Right cardiac atrium (tissue), 5 donors: ENCODE data around the gene SCGN. TPM values are rescaled to one million over a fixed set of nuclear protein-coding genes. Genes with fewer than 3 reads are reported as not detected.

Experiments
- ATAC-seq, 2 donors: fragments of 200-7000 bp; cut with Tn5 transposase; one replicate each; pipeline versions ENCODE4 v1.8.0 to v1.9.1; 2020; ENCODE audit warnings: moderate library complexity in 2 of 2, mild to moderate bottlenecking in 1 of 2
- DNase-seq, 3 donors: peaks; one replicate each; pipeline ENCODE4 v3.0.0-alpha.2; 2020
- H3K27ac ChIP-seq: one replicate; pipeline ENCODE4 v1.5.1; 2013; ENCODE audit warnings: mild to moderate bottlenecking, low read length, control low read depth, moderate library complexity
- H3K27me3 ChIP-seq: one replicate; pipeline ENCODE4 v1.6.1; 2013; ENCODE audit not compliant: control insufficient read depth, insufficient read depth
- H3K4me1 ChIP-seq: one replicate; pipeline ENCODE4 v1.6.1; 2013; ENCODE audit warnings: low read length; ENCODE audit not compliant: control insufficient read depth, insufficient read depth
- H3K4me3 ChIP-seq: one replicate; pipeline ENCODE4 v1.5.1; 2013; ENCODE audit warnings: low read length, control low read depth
- H3K9me3 ChIP-seq: one replicate; pipeline ENCODE4 v1.6.1; 2013; ENCODE audit warnings: low read length; ENCODE audit not compliant: control insufficient read depth
- whole genome bisulfite sequencing: extraction: QIAGEN DNeasy Blood & Tissue Kit; methylation state at CpG from one replicate; pipeline ENCODE4 v1.1.7; 2013; 5-methylcytosine and 5-hydroxymethylcytosine counted together
- intact Hi-C, 4 donors: fragments of 100-400 bp; cut with DNase I; formaldehyde crosslinking; loops; one replicate each; pipeline versions ENCODE4 v1.11.0 to v1.14.0; 2022 to 2023
- polyA plus RNA-seq: library from polyadenylated mRNA; stranded (reverse); fragments of 200-250 nt; gene quantifications from one replicate; pipeline ENCODE4 v1.2.3, GENCODE V29; 2013
- total RNA-seq, 4 donors: library from RNA; stranded (reverse); fragmentation: NEBNext Ultra II Directional; extraction: Animal tissue kit (Norgen Biotek cat#: 25700); gene quantifications; one replicate each; pipeline ENCODE4 v1.2.1, GENCODE V29; 2021
- donor health status: healthy with polysubstance abuse.
- donor health status: DM: no; HTN: yes; CAD: no.
- donor health status: DM: no; HTN: no; CAD: no.
- donor health status: DM: no; HTN: yes; CAD: no; lungs with severe emphysema.
- donor health status: DM: yes; HTN: yes; CAD: no.

SCGN gene
- total and polyA plus RNA-seq, 5 donors, result 3.2 to 8.9 (median 4.9) TPM

DNA sequence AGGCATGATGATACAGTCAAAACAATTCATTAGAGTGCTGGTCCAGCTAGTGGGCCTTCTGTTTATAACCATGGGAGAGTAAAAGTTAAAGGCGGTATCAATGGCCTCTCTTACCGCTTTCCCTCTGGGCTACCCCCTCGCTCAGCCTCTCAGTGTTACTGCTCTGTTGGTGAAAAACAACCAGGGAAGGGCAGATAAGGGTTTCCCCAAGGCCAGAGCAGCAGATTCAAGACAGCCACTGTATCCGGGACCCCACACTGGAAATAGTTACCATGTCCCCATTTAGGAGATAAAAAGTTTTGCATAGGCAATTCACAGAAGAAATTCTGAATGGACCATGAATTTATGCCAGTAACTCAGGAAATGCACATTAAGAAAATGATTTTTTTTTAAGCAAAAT is 13.4 kb downstream of the SCGN start:
- DNase-seq (no peak), ATAC-seq (no peak)
- no peak overlapping the region for H3K27ac ChIP-seq
- intact Hi-C loops, result no loop called here
- H3K27me3 ChIP-seq, result no peaks in the 10 kb centered on the region
- H3K9me3 ChIP-seq, result no peaks in the 10 kb centered on the region
- no peaks in the 10 kb centered on the region for H3K4me1 ChIP-seq
- no peak overlapping the region for H3K4me3 ChIP-seq
- 76% methylated on average over 4 of the region's 4 CpGs for WGBS

DNA sequence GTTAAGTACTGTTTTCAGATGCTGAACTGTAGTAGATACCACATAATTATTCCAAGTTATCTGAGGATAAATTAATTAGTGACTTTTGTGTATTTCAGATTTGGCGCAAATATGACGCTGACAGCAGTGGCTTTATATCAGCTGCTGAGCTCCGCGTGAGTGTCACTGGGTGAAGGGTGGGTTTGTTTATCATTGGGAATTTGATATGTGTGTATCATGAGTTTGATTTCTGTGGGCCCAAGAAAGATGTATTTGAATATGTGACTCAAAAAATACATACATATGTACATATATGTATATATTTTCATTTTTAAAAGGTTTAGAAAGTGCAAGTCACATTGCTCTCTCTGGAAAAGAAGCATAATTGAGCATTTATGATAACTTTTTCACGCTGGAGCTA is 17.4 kb downstream of the SCGN start:
- intact Hi-C loops, result no loop called here
- WGBS, result 81% methylated on average over 5 of the region's 5 CpGs
- H3K27me3 ChIP-seq, result no peaks in the 10 kb centered on the region

DNA sequence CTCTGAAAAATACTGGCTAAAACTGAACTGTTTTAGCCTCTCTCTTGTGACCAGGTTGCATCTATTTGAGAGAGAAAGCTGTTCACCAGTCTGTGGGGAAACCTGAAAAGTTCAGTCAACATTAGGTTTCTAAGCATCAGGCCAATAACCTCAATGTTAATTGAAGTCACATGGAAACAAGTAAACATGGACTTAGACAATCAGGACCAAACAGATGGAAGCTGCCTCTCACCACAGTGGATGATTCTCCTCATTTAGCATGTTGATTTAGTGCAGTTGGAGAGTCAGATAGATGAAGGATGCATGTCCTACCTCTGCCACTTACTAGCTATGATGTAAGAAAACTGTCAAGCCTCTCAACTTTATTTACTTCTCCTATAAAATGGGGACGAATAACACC is 18.2 kb downstream of the SCGN start:
- H3K4me1 ChIP-seq, result no peaks in the 10 kb centered on the region
- no peaks in the 10 kb centered on the region for H3K9me3 ChIP-seq
- intact Hi-C loops, result no loop called here
- H3K27me3 ChIP-seq, result no peaks in the 10 kb centered on the region
- H3K4me3 ChIP-seq, result no peak overlapping the region
- ATAC-seq, result no peak
- WGBS, result 57% methylated on average over 1 of the region's 1 CpG
- H3K27ac ChIP-seq, result no peak overlapping the region
- DNase-seq, result no peak

More for the DNA sequence above, 17.4 kb downstream of the SCGN start:
- Histone ChIP-seq H3K4me3 (no peak overlapping the region), H3K27ac (no peak overlapping the region), H3K9me3 (no peaks in the 10 kb centered on the region), H3K4me1 (no peaks in the 10 kb centered on the region)
- DNase-seq (no peak), ATAC-seq (no peak)

GRCh38 chr6:25670793-25671513 is 18.9 kb downstream of the SCGN start:
- ATAC-seq, result no peak

GRCh38 chr6:25671652-25672051 is 19.6 kb downstream of the SCGN start:
- intact Hi-C loops, result no loop called here
- no peak overlapping the region for H3K4me3 ChIP-seq
- no peaks in the 10 kb centered on the region for H3K4me1 ChIP-seq
- 58% methylated on average over 1 of the region's 1 CpG for WGBS
- H3K27ac ChIP-seq, result no peak overlapping the region
- ATAC-seq (no peak), DNase-seq (no peak)
- H3K27me3 ChIP-seq, result no peaks in the 10 kb centered on the region
- H3K9me3 ChIP-seq, result no peaks in the 10 kb centered on the region

More at GRCh38 chr6:25670793-25671513, 18.9 kb downstream of the SCGN start:
- WGBS, result 68% methylated on average over 7 of the region's 7 CpGs
- DNase-seq, result no peak
- Histone ChIP-seq H3K27me3 (no peaks in the 10 kb centered on the region), H3K27ac (no peak overlapping the region), H3K4me3 (no peak overlapping the region), H3K4me1 (no peaks in the 10 kb centered on the region), H3K9me3 (no peaks in the 10 kb centered on the region)
- intact Hi-C loops, result no loop called here

- ATAC-seq (no peak), DNase-seq (no peak)
- WGBS, result 50% methylated on average over 5 of the region's 5 CpGs
- H3K4me1 ChIP-seq, result no peaks in the 10 kb centered on the region
- H3K4me3 ChIP-seq, result no peak overlapping the region
- no peaks in the 10 kb centered on the region for H3K27me3 ChIP-seq
- intact Hi-C loops, result no loop called here
- H3K9me3 ChIP-seq, result no peaks in the 10 kb centered on the region
- no peak overlapping the region for H3K27ac ChIP-seq
These were observed 23.2 kb downstream of the SCGN start for GRCh38 chr6:25675167-25675566.

DNA sequence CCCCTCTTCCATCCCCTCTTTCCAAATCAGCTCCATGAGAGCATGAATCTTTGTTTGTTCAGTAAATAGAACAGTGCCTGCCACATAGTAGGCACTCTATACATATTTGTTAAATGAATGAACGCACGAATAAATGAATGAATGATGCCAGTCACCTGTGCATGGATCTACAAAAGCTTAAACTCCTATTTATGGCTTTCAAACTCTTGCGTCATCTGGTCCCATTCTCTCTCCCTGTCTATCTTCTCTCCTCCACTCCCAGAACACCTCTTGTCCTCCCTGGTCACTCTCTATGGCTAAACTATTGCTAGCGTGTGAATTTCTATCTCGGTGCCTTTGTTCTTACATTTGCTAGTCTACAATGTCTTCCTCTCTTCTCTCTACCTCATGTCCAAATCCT is 24.8 kb downstream of the SCGN start:
- Histone ChIP-seq H3K9me3 (no peaks in the 10 kb centered on the region), H3K4me1 (no peaks in the 10 kb centered on the region), H3K4me3 (no peak overlapping the region), H3K27me3 (no peaks in the 10 kb centered on the region), H3K27ac (no peak overlapping the region)
- intact Hi-C loops, result no loop called here
- no peak for ATAC-seq
- no peak for DNase-seq
- WGBS, result 78% methylated on average over 5 of the region's 5 CpGs

DNA sequence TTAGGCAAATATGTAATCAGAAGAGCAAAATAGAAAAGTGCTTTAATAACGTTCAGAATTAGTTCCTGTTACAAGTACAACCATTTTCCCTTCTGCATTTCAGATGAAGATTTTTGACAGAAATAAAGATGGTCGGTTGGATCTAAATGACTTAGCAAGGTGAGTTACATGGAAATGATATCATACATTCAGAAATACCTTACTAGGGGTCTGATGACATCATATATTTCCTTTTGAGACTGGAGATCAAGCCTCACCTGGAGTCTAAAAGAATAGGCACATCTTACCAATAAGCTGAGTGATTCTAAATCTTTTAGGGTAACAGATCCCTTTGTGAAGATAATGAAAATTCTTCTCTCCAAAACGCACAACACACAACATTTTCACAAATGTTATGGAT is 29.8 kb downstream of the SCGN start:
- Histone ChIP-seq H3K27me3 (no peaks in the 10 kb centered on the region), H3K4me1 (no peaks in the 10 kb centered on the region), H3K4me3 (no peak overlapping the region), H3K9me3 (no peaks in the 10 kb centered on the region), H3K27ac (no peak overlapping the region)
- WGBS, result 66% methylated on average over 3 of the region's 3 CpGs
- intact Hi-C loops, result no loop called here
- ATAC-seq (no peak), DNase-seq (no peak)

DNA sequence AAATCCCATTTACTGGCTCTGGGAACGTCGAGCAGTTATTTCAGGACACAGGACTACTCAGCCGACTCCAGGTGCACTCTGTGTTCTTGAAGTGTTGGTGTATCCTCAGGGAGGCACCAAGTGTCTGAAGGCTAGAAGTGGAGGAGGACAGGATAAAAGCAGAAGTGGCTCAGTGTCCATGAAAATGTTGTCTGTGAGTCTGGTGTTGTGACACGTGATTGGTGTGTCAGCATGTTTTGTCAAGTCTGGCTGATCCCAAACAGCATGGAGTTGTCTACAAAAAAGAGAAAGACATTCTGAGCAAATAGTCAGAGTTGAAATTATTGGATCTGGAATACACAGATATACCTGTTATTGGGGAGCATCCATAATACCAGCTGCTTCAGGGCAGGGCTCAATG is 30.3 kb downstream of the SCGN start:
- no peak for ATAC-seq
- H3K27me3 ChIP-seq, result no peaks in the 10 kb centered on the region
- no peak overlapping the region for H3K4me3 ChIP-seq
- 63% methylated on average over 4 of the region's 4 CpGs for WGBS
- no peak overlapping the region for H3K27ac ChIP-seq
- H3K9me3 ChIP-seq, result no peaks in the 10 kb centered on the region
- intact Hi-C loops, result no loop called here
- no peaks in the 10 kb centered on the region for H3K4me1 ChIP-seq
- no peak for DNase-seq

GRCh38 chr6:25684565-25684964 is 32.5 kb downstream of the SCGN start:
- Histone ChIP-seq H3K4me1 (no peaks in the 10 kb centered on the region), H3K27me3 (no peaks in the 10 kb centered on the region), H3K4me3 (no peak overlapping the region), H3K27ac (no peak overlapping the region), H3K9me3 (no peaks in the 10 kb centered on the region)
- intact Hi-C loops, result no loop called here
- DNase-seq, result no peak
- no peak for ATAC-seq
- 69% methylated on average over 2 of the region's 2 CpGs for WGBS

GRCh38 chr6:25685251-25685650 is 33.2 kb downstream of the SCGN start:
- H3K27ac ChIP-seq, result no peak overlapping the region
- no peaks in the 10 kb centered on the region for H3K4me1 ChIP-seq
- no peaks in the 10 kb centered on the region for H3K27me3 ChIP-seq
- whole genome bisulfite sequencing, result 56% methylated on average over 1 of the region's 1 CpG
- no peak overlapping the region for H3K4me3 ChIP-seq
- ATAC-seq, result no peak
- no peaks in the 10 kb centered on the region for H3K9me3 ChIP-seq
- no peak for DNase-seq
- intact Hi-C loops, result no loop called here

GRCh38 chr6:25685896-25686295 is 33.9 kb downstream of the SCGN start:
- WGBS, result 88% methylated on average over 5 of the region's 5 CpGs

More at GRCh38 chr6:25685896-25686295, 33.9 kb downstream of the SCGN start:
- Histone ChIP-seq H3K4me1 (no peaks in the 10 kb centered on the region), H3K27ac (no peak overlapping the region), H3K27me3 (no peaks in the 10 kb centered on the region), H3K9me3 (no peaks in the 10 kb centered on the region), H3K4me3 (no peak overlapping the region)
- ATAC-seq (no peak), DNase-seq (no peak)
- intact Hi-C loops, result no loop called here
